ENCODE results near the gene ENDOV. TPM values are rescaled to one million over a fixed set of nuclear protein-coding genes. Genes with fewer than 3 reads are reported as not detected.

Gene ENDOV
- total and polyA plus RNA-seq, 2 of the 13 experiments (the other 11 are each of a cell fraction or from before 2014, with no cell fraction given) = 15.1 to 17.1 TPM

- TF ChIP-seq ZNF142 (CRISPR knock-in tag; IDR thresholded peaks at IDR 0.05) (peak; percentile 58; the same call in 1 of the 2 replicates), ATF7 (IDR thresholded peaks at IDR 0.05) (no peak), ATF7 (CRISPR knock-in tag; IDR thresholded peaks at IDR 0.05) (peak; percentile 55; the same call in 1 of the 2 replicates), HIVEP1 (CRISPR knock-in tag; IDR thresholded peaks at IDR 0.05) (peak; percentile 74), ZNF891 (CRISPR knock-in tag; IDR thresholded peaks at IDR 0.05) (peak; percentile 89), ZNF572 (CRISPR knock-in tag; IDR thresholded peaks at IDR 0.05) (peak; percentile 91; the same call in 1 of the 2 replicates), ZNF431 (CRISPR knock-in tag; IDR thresholded peaks at IDR 0.05; ENCODE audit: borderline replicate concordance, low read depth) (peak; percentile 79; the same call in 1 of the 2 replicates), KDM3A (CRISPR knock-in tag; IDR thresholded peaks at IDR 0.05; ENCODE audit: low read depth) (no peak), TSC22D2 (CRISPR knock-in tag; IDR thresholded peaks at IDR 0.05; ENCODE audit: borderline replicate concordance) (peak; percentile 60; the same call in 1 of the 2 replicates), ZNF609 (CRISPR knock-in tag; IDR thresholded peaks at IDR 0.05; ENCODE audit: borderline replicate concordance) (peak; percentile 68), ZNF503 (CRISPR knock-in tag; IDR thresholded peaks at IDR 0.05) (peak; percentile 68), ZMYM4 (CRISPR knock-in tag; IDR thresholded peaks at IDR 0.05) (peak; percentile 85; the same call in 1 of the 2 replicates), ZNF605 (CRISPR knock-in tag; IDR thresholded peaks at IDR 0.05) (peak; percentile 99)
Measured at GRCh38 chr17:80454557-80455335, 39.8 kb downstream of the ENDOV start (continued).
